ENCODE measurements around the gene MAPT.

DNA sequence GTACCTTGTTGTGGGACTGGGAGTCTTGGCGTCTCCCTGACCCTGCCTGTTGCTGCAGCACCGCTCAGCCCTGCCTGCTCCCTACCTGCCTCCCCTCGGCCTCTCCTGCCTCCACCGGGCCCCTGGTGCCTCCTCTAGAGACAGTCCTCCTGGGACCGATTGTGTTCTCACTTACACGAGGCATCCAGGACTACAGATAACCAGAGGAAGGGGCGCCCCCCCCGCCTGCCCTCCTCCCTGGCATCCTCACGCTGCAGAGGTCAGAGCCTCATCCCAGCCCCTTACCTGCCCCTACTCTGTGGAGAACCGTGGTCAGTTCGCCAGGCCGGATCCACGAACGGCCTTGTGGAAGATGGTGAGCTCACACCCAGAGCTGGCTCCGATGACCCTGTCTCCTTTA, 24.8 kb downstream of the MAPT start:
- TF ChIP-seq, protein P1, sequence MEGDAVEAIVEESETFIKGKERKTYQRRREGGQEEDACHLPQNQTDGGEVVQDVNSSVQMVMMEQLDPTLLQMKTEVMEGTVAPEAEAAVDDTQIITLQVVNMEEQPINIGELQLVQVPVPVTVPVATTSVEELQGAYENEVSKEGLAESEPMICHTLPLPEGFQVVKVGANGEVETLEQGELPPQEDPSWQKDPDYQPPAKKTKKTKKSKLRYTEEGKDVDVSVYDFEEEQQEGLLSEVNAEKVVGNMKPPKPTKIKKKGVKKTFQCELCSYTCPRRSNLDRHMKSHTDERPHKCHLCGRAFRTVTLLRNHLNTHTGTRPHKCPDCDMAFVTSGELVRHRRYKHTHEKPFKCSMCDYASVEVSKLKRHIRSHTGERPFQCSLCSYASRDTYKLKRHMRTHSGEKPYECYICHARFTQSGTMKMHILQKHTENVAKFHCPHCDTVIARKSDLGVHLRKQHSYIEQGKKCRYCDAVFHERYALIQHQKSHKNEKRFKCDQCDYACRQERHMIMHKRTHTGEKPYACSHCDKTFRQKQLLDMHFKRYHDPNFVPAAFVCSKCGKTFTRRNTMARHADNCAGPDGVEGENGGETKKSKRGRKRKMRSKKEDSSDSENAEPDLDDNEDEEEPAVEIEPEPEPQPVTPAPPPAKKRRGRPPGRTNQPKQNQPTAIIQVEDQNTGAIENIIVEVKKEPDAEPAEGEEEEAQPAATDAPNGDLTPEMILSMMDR (IDR thresholded peaks at IDR 0.05; ENCODE audit: poor library complexity) = no peak
- TF ChIP-seq EZH2 (IDR thresholded peaks at IDR 0.05; ENCODE audit: borderline replicate concordance) = no peak
- no peak for TF ChIP-seq EZH2phosphoT487 (IDR thresholded peaks at IDR 0.05; ENCODE audit: low read depth, severe bottlenecking, unreplicated experiment)
